HG03066 (cell line): ENCODE measurements around the gene ACSF3.

Experiments used
- ATAC-seq: cut with Tn5 transposase; IDR thresholded peaks from one replicate; pipeline ENCODE4 v1.9.1; 2021; ENCODE audit warnings: low read depth; ENCODE audit not compliant: unreplicated experiment

The ACSF3 gene

GRCh38 chr16:89093602-89094251 lies at the start of gene ACSF3:
ACSF3 (plus strand) TSS chr16:89093852; CDS start chr16:89100682, 6,830 bp downstream.
- no peak for ATAC-seq

GRCh38 chr16:89044418-89045180 lies 49.1 kb upstream of the ACSF3 start:
- ATAC-seq = no peak

- ATAC-seq = no peak
Measured at GRCh38 chr16:89045181-89045815, 48.4 kb upstream of the ACSF3 start.

GRCh38 chr16:89045881-89046280 lies 47.8 kb upstream of the ACSF3 start:
- ATAC-seq = no peak

- ATAC-seq = no peak
Measured at GRCh38 chr16:89046491-89046890, 47.2 kb upstream of the ACSF3 start.

GRCh38 chr16:89047331-89048089 lies 46.1 kb upstream of the ACSF3 start:
- ATAC-seq = no peak

- no peak for ATAC-seq
Measured at GRCh38 chr16:89048090-89048725, 45.4 kb upstream of the ACSF3 start.

GRCh38 chr16:89048871-89049422 lies 44.7 kb upstream of the ACSF3 start:
- ATAC-seq = no peak

- ATAC-seq = no peak
Measured at GRCh38 chr16:89049484-89050118, 44.1 kb upstream of the ACSF3 start.

- ATAC-seq = no peak
Measured at GRCh38 chr16:89050119-89050867, 43.4 kb upstream of the ACSF3 start.

- no peak for ATAC-seq
Measured at GRCh38 chr16:89050868-89051311, 42.8 kb upstream of the ACSF3 start.

- ATAC-seq = no peak
Measured at GRCh38 chr16:89051521-89052166, 42.0 kb upstream of the ACSF3 start.

GRCh38 chr16:89052191-89052889 lies 41.3 kb upstream of the ACSF3 start:
- no peak for ATAC-seq

GRCh38 chr16:89052890-89053724 lies 40.5 kb upstream of the ACSF3 start:
- ATAC-seq = no peak

GRCh38 chr16:89053725-89054029 lies 40.0 kb upstream of the ACSF3 start:
- ATAC-seq = no peak

- no peak for ATAC-seq
Measured at GRCh38 chr16:89054261-89054661, 39.4 kb upstream of the ACSF3 start.

GRCh38 chr16:89054714-89055113 lies 38.9 kb upstream of the ACSF3 start:
- no peak for ATAC-seq
